ENCODE measurements around the gene SPECC1. TPM values are rescaled to one million over a fixed set of nuclear protein-coding genes. Genes with fewer than 3 reads are reported as not detected.
A peak's percentile ranks its signal among the peaks of the same experiment; 100 is the strongest.

SPECC1 gene
- total and polyA plus RNA-seq, 12 donors, result 19.2 to 96.1 (median 40.3) TPM

GRCh38 chr17:20276421-20276820 lies 267.3 kb downstream of the SPECC1 start:
- no peak overlapping the region for H3K4me3 ChIP-seq
- H3K27me3 ChIP-seq, result no peaks in the 10 kb centered on the region
- no peaks in the 10 kb centered on the region for H3K36me3 ChIP-seq (replicated peaks in 1 of 2)
- no peak overlapping the region for H3K27ac ChIP-seq
- DNase-seq, result no peak
- 66 to 81% (median 71%) methylated on average over 2 of the region's 2 CpGs for WGBS, 4 donors
- no peak for TF ChIP-seq POLR2A (IDR thresholded peaks at IDR 0.05)
- no peak for TF ChIP-seq CTCF (IDR thresholded peaks at IDR 0.05)
- H3K4me1 ChIP-seq (replicated peaks in 1 of 2), result peaks cover 0 to 1% of the 10 kb centered on the region in 2 donors
- peaks cover 0 to 4% (median 0%) of the 10 kb centered on the region in 3 donors for H3K9me3 ChIP-seq (replicated peaks in 1 of 3)
- intact Hi-C loops (cut with DNase I), result no loop called here

GRCh38 chr17:20278805-20279204 lies 269.6 kb downstream of the SPECC1 start:
- 44 to 63% (median 55%) methylated on average over 1 of the region's 1 CpG for WGBS, 4 donors
- TF ChIP-seq CTCF (IDR thresholded peaks at IDR 0.05), result no peak
- TF ChIP-seq POLR2A (IDR thresholded peaks at IDR 0.05), result no peak
- no peaks in the 10 kb centered on the region for H3K36me3 ChIP-seq (replicated peaks in 1 of 2)
- no peaks in the 10 kb centered on the region for H3K27me3 ChIP-seq
- H3K27ac ChIP-seq, result no peak overlapping the region
- no peaks in the 10 kb centered on the region for H3K9me3 ChIP-seq (replicated peaks in 1 of 3)
- H3K4me1 ChIP-seq (replicated peaks in 1 of 2), result peaks cover 0 to 5% of the 10 kb centered on the region in 2 donors
- peak in 1 of 7 donors; percentile 25 for DNase-seq
- intact Hi-C loops (cut with DNase I), result no loop called here
- no peak overlapping the region for H3K4me3 ChIP-seq

GRCh38 chr17:20279631-20280030 lies 270.5 kb downstream of the SPECC1 start:
- intact Hi-C loops (cut with DNase I), result no loop called here
- no peak for TF ChIP-seq CTCF (IDR thresholded peaks at IDR 0.05)
- no peak for TF ChIP-seq POLR2A (IDR thresholded peaks at IDR 0.05)
- WGBS, 4 donors, result 91 to 95% (median 94%) methylated on average over 3 of the region's 3 CpGs
- Histone ChIP-seq H3K36me3 (replicated peaks in 1 of 2) (no peaks in the 10 kb centered on the region), H3K9me3 (replicated peaks in 1 of 3) (no peaks in the 10 kb centered on the region), H3K27ac (no peak overlapping the region), H3K4me3 (no peak overlapping the region), H3K4me1 (replicated peaks in 1 of 2) (peaks cover 0 to 5% of the 10 kb centered on the region in 2 donors), H3K27me3 (no peaks in the 10 kb centered on the region)
- peak in 1 of 7 donors; percentile 7 for DNase-seq

- no peaks in the 10 kb centered on the region for H3K9me3 ChIP-seq (replicated peaks in 1 of 3)
- no peak overlapping the region for H3K4me3 ChIP-seq
- no peak for DNase-seq
- H3K36me3 ChIP-seq (replicated peaks in 1 of 2), result no peaks in the 10 kb centered on the region
- H3K4me1 ChIP-seq (replicated peaks in 1 of 2), result peaks cover 0 to 5% of the 10 kb centered on the region in 2 donors
- H3K27me3 ChIP-seq, result no peaks in the 10 kb centered on the region
- TF ChIP-seq POLR2A (IDR thresholded peaks at IDR 0.05) (no peak), CTCF (IDR thresholded peaks at IDR 0.05) (no peak)
- WGBS, 4 donors, result 92 to 98% (median 95%) methylated on average over 6 of the region's 6 CpGs
- no peak overlapping the region for H3K27ac ChIP-seq
- intact Hi-C loops (cut with DNase I), result no loop called here
These were observed 270.9 kb downstream of the SPECC1 start for GRCh38 chr17:20280051-20280450.

All from adrenal gland (tissue), 12 donors.